Mucosa of stomach (tissue), 1 donor: Measurements from ENCODE around the gene PTPRM.

Experiments
- H3K27me3 ChIP-seq: one replicate; pipeline ENCODE4 v1.7.0; 2013; ENCODE audit warnings: mild to moderate bottlenecking, low read length; ENCODE audit not compliant: control insufficient read depth, insufficient read depth
- H3K36me3 ChIP-seq: one replicate; pipeline ENCODE4 v1.7.0; 2013; ENCODE audit warnings: low read length; ENCODE audit not compliant: control insufficient read depth, insufficient read depth
- H3K4me1 ChIP-seq: one replicate; pipeline ENCODE4 v1.7.0; 2013; ENCODE audit warnings: mild to moderate bottlenecking, low read length; ENCODE audit not compliant: control insufficient read depth, insufficient read depth
- H3K4me3 ChIP-seq: one replicate; pipeline ENCODE4 v1.7.0; 2013; ENCODE audit warnings: low read length
- H3K9ac ChIP-seq: one replicate; pipeline ENCODE4 v1.7.0; 2013; ENCODE audit warnings: mild to moderate bottlenecking, low read length, moderate library complexity
- H3K9me3 ChIP-seq: one replicate; pipeline ENCODE4 v1.7.0; 2013; ENCODE audit warnings: mild to moderate bottlenecking, low read length, moderate library complexity; ENCODE audit not compliant: control insufficient read depth
- donor health status: Pancreatic carcinoma.

Gene PTPRM

GRCh38 chr18:7848054-7848412, 280.9 kb downstream of the PTPRM start:
- no peaks in the 10 kb centered on the region for H3K36me3 ChIP-seq
- H3K9ac ChIP-seq = no peak overlapping the region
- H3K27me3 ChIP-seq = no peaks in the 10 kb centered on the region
- no peaks in the 10 kb centered on the region for H3K9me3 ChIP-seq
- H3K4me1 ChIP-seq = no peaks in the 10 kb centered on the region
- no peak overlapping the region for H3K4me3 ChIP-seq

- Histone ChIP-seq H3K4me1 (no peaks in the 10 kb centered on the region), H3K4me3 (no peak overlapping the region), H3K27me3 (no peaks in the 10 kb centered on the region), H3K9ac (no peak overlapping the region), H3K9me3 (no peaks in the 10 kb centered on the region), H3K36me3 (no peaks in the 10 kb centered on the region)
Measured at GRCh38 chr18:7850446-7850845, 283.3 kb downstream of the PTPRM start.

- Histone ChIP-seq H3K4me1 (no peaks in the 10 kb centered on the region), H3K4me3 (no peak overlapping the region), H3K27me3 (no peaks in the 10 kb centered on the region), H3K9me3 (no peaks in the 10 kb centered on the region), H3K36me3 (no peaks in the 10 kb centered on the region), H3K9ac (no peak overlapping the region)
Measured at GRCh38 chr18:7855028-7855427, 287.9 kb downstream of the PTPRM start.

- no peaks in the 10 kb centered on the region for H3K9me3 ChIP-seq
- H3K4me1 ChIP-seq = no peaks in the 10 kb centered on the region
- no peaks in the 10 kb centered on the region for H3K27me3 ChIP-seq
- H3K9ac ChIP-seq = no peak overlapping the region
- no peaks in the 10 kb centered on the region for H3K36me3 ChIP-seq
- H3K4me3 ChIP-seq = no peak overlapping the region
Measured at GRCh38 chr18:7855671-7856070, 288.6 kb downstream of the PTPRM start.

GRCh38 chr18:7856116-7856515, 289.0 kb downstream of the PTPRM start:
- Histone ChIP-seq H3K9me3 (no peaks in the 10 kb centered on the region), H3K9ac (no peak overlapping the region), H3K36me3 (no peaks in the 10 kb centered on the region), H3K4me3 (no peak overlapping the region), H3K4me1 (no peaks in the 10 kb centered on the region), H3K27me3 (no peaks in the 10 kb centered on the region)

GRCh38 chr18:7856733-7857132, 289.6 kb downstream of the PTPRM start:
- no peaks in the 10 kb centered on the region for H3K4me1 ChIP-seq

GRCh38 chr18:7857562-7857961, 290.4 kb downstream of the PTPRM start:
- Histone ChIP-seq H3K4me3 (no peak overlapping the region), H3K9ac (no peak overlapping the region), H3K36me3 (no peaks in the 10 kb centered on the region), H3K9me3 (no peaks in the 10 kb centered on the region), H3K4me1 (no peaks in the 10 kb centered on the region), H3K27me3 (no peaks in the 10 kb centered on the region)

More at GRCh38 chr18:7856733-7857132, 289.6 kb downstream of the PTPRM start:
- Histone ChIP-seq H3K36me3 (no peaks in the 10 kb centered on the region), H3K9me3 (no peaks in the 10 kb centered on the region), H3K27me3 (no peaks in the 10 kb centered on the region), H3K9ac (no peak overlapping the region), H3K4me3 (no peak overlapping the region)

GRCh38 chr18:7859122-7859521, 292.0 kb downstream of the PTPRM start:
- no peaks in the 10 kb centered on the region for H3K9me3 ChIP-seq
- H3K9ac ChIP-seq = no peak overlapping the region
- H3K4me3 ChIP-seq = no peak overlapping the region
- no peaks in the 10 kb centered on the region for H3K27me3 ChIP-seq
- H3K36me3 ChIP-seq = no peaks in the 10 kb centered on the region
- no peaks in the 10 kb centered on the region for H3K4me1 ChIP-seq

- Histone ChIP-seq H3K9ac (no peak overlapping the region), H3K9me3 (no peaks in the 10 kb centered on the region), H3K4me3 (no peak overlapping the region), H3K4me1 (no peaks in the 10 kb centered on the region), H3K27me3 (no peaks in the 10 kb centered on the region), H3K36me3 (no peaks in the 10 kb centered on the region)
Measured at GRCh38 chr18:7870266-7870665, 303.1 kb downstream of the PTPRM start.

GRCh38 chr18:7870855-7871254, 303.7 kb downstream of the PTPRM start:
- Histone ChIP-seq H3K36me3 (no peaks in the 10 kb centered on the region), H3K4me1 (no peaks in the 10 kb centered on the region), H3K4me3 (no peak overlapping the region), H3K9ac (no peak overlapping the region), H3K9me3 (no peaks in the 10 kb centered on the region), H3K27me3 (no peaks in the 10 kb centered on the region)

GRCh38 chr18:7871560-7872456, 304.7 kb downstream of the PTPRM start:
- Histone ChIP-seq H3K4me3 (no peak overlapping the region), H3K9me3 (no peaks in the 10 kb centered on the region), H3K27me3 (no peaks in the 10 kb centered on the region), H3K4me1 (no peaks in the 10 kb centered on the region), H3K9ac (no peak overlapping the region), H3K36me3 (no peaks in the 10 kb centered on the region)

- H3K4me3 ChIP-seq = no peak overlapping the region
- no peaks in the 10 kb centered on the region for H3K27me3 ChIP-seq
- H3K9me3 ChIP-seq = no peaks in the 10 kb centered on the region
- no peaks in the 10 kb centered on the region for H3K4me1 ChIP-seq
- no peak overlapping the region for H3K9ac ChIP-seq
- H3K36me3 ChIP-seq = no peaks in the 10 kb centered on the region
Measured at GRCh38 chr18:7872569-7872968, 305.5 kb downstream of the PTPRM start.
